Measurements from ENCODE around the gene DCP1A. TPM values are rescaled to one million over a fixed set of nuclear protein-coding genes. Genes with fewer than 3 reads are reported as not detected.

Gene DCP1A
- total RNA-seq, 1 donor from 2014 or later, result 32.9 TPM

- DNase-seq (ENCODE audit: extremely low spot score in 2 of 2), result no peak
- H3K4me1 ChIP-seq, result peaks cover 31% of the 10 kb centered on the region
- no peak overlapping the region for H3K4me3 ChIP-seq
- no peaks in the 10 kb centered on the region for H3K9me3 ChIP-seq
- TF ChIP-seq CTCF (IDR thresholded peaks at IDR 0.05), result no peak
- H3K27ac ChIP-seq, result no peak overlapping the region
- no peaks in the 10 kb centered on the region for H3K27me3 ChIP-seq
- H3K36me3 ChIP-seq, result no peaks in the 10 kb centered on the region
- intact Hi-C loops (cut with DNase I), result no loop called here
Observed at GRCh38 chr3:53257465-53257864, 89.9 kb downstream of the DCP1A start.

GRCh38 chr3:53256704-53257055 is 90.7 kb downstream of the DCP1A start:
- no peaks in the 10 kb centered on the region for H3K9me3 ChIP-seq
- peaks cover 36% of the 10 kb centered on the region for H3K4me1 ChIP-seq
- intact Hi-C loops (cut with DNase I), result no loop called here
- H3K4me3 ChIP-seq, result no peak overlapping the region
- no peak overlapping the region for H3K27ac ChIP-seq
- no peak for DNase-seq (ENCODE audit: extremely low spot score in 2 of 2)
- TF ChIP-seq POLR2A (IDR thresholded peaks at IDR 0.05), result no peak
- TF ChIP-seq CTCF (IDR thresholded peaks at IDR 0.05), result no peak
- TF ChIP-seq POLR2AphosphoS5 (IDR thresholded peaks at IDR 0.05; ENCODE audit: insufficient read depth in 1 of 2, low read depth in 1 of 2), result no peak
- no peaks in the 10 kb centered on the region for H3K27me3 ChIP-seq
- H3K36me3 ChIP-seq, result no peaks in the 10 kb centered on the region

- no peak for TF ChIP-seq CTCF (IDR thresholded peaks at IDR 0.05)
- peak in 1 of 2 donors; percentile 68 for TF ChIP-seq POLR2AphosphoS5 (IDR thresholded peaks at IDR 0.05; ENCODE audit: insufficient read depth in 1 of 2, low read depth in 1 of 2)
- peak in 1 of 2 donors; percentile 51 for TF ChIP-seq POLR2A (IDR thresholded peaks at IDR 0.05)
- peak within 1 kb of the TSS; percentile 79 for H3K27ac ChIP-seq
Observed at GRCh38 chr3:53255775-53256703, 91.3 kb downstream of the DCP1A start, which contains the start of gene TKT. Gene TKT, minus strand, starts transcription at chr3:53256022. Its CDS starts 80 bp downstream, at chr3:53255942.

GRCh38 chr3:53255423-53255774 is 91.9 kb downstream of the DCP1A start:
- H3K27me3 ChIP-seq, result no peaks in the 10 kb centered on the region
- H3K4me3 ChIP-seq, result peak overlapping the region; percentile 86 to 96
- intact Hi-C loops (cut with DNase I), result no loop called here
- DNase-seq (ENCODE audit: extremely low spot score in 2 of 2), result no peak
- peak overlapping the region; percentile 79 for H3K27ac ChIP-seq
- H3K9me3 ChIP-seq, result no peaks in the 10 kb centered on the region
- H3K36me3 ChIP-seq, result no peaks in the 10 kb centered on the region
- H3K4me1 ChIP-seq, result peaks cover 43% of the 10 kb centered on the region
- TF ChIP-seq CTCF (IDR thresholded peaks at IDR 0.05) (no peak), POLR2AphosphoS5 (IDR thresholded peaks at IDR 0.05; ENCODE audit: insufficient read depth in 1 of 2, low read depth in 1 of 2) (no peak), POLR2A (IDR thresholded peaks at IDR 0.05) (no peak)

More at GRCh38 chr3:53255775-53256703, 91.3 kb downstream of the DCP1A start, which contains the start of gene TKT:
- Histone ChIP-seq H3K4me1 (peaks cover 36% of the 10 kb centered on the region), H3K9me3 (no peaks in the 10 kb centered on the region), H3K36me3 (no peaks in the 10 kb centered on the region), H3K4me3 (peak within 1 kb of the TSS; percentile 86 to 96), H3K27me3 (no peaks in the 10 kb centered on the region)
- intact Hi-C loops (cut with DNase I), result no loop called here
- DNase-seq (ENCODE audit: extremely low spot score in 2 of 2), result no peak
